H9 (cell line): ENCODE results near the gene HDGFL3. TPM values are rescaled to one million over a fixed set of nuclear protein-coding genes. Genes with fewer than 3 reads are reported as not detected.

ENCODE experiments used
- DNase-seq: peaks from one replicate; pipeline ENCODE4 v3.0.0-alpha.2; 2017
- H2AFZ ChIP-seq: one replicate; pipeline ENCODE4 v1.6.1; 2013; ENCODE audit warnings: mild to moderate bottlenecking, low read length, control low read depth, moderate library complexity
- H2AK5ac ChIP-seq: 2 replicates; pipeline ENCODE4 v1.6.1; 2013; ENCODE audit warnings: low read length, control low read depth, mixed read lengths; ENCODE audit not compliant: insufficient read length
- H2BK120ac ChIP-seq: one replicate; pipeline ENCODE4 v1.6.1; 2013; ENCODE audit warnings: low read depth, mild to moderate bottlenecking, low read length, control low read depth, inconsistent platforms; ENCODE audit not compliant: poor library complexity, severe bottlenecking
- H2BK12ac ChIP-seq: 2 replicates; pipeline ENCODE4 v1.6.1; 2013; ENCODE audit warnings: low read length, control low read depth, mixed read lengths, low read depth; ENCODE audit not compliant: insufficient read length
- H2BK15ac ChIP-seq: 2 replicates; pipeline ENCODE4 v1.6.1; 2013; ENCODE audit warnings: low read depth, low read length, control low read depth
- H2BK20ac ChIP-seq: one replicate; pipeline ENCODE4 v1.6.1; 2013; ENCODE audit warnings: low read depth, mild to moderate bottlenecking, low read length, control low read depth, inconsistent platforms; ENCODE audit not compliant: poor library complexity, severe bottlenecking
- H2BK5ac ChIP-seq: 2 replicates; pipeline ENCODE4 v1.6.1; 2013; ENCODE audit warnings: low read length, control low read depth, mixed read lengths; ENCODE audit not compliant: insufficient read length
- H3K14ac ChIP-seq: 2 replicates; pipeline ENCODE4 v1.6.1; 2013; ENCODE audit warnings: low read length, control low read depth; ENCODE audit not compliant: insufficient read depth
- H3K18ac ChIP-seq: 2 replicates; pipeline ENCODE4 v1.6.1; 2013; ENCODE audit warnings: low read depth, mild to moderate bottlenecking, mixed read lengths, low read length, control low read depth; ENCODE audit not compliant: insufficient read length
- H3K23ac ChIP-seq: 2 replicates; pipeline ENCODE4 v1.6.1; 2013; ENCODE audit warnings: low read length, control low read depth, mixed read lengths, low read depth; ENCODE audit not compliant: insufficient read length
- H3K23me2 ChIP-seq: 2 replicates; pipeline ENCODE4 v1.6.1; 2013; ENCODE audit warnings: low read depth, mild to moderate bottlenecking, mixed read lengths, low read length, control low read depth; ENCODE audit not compliant: insufficient read length, poor library complexity, severe bottlenecking
- H3K27ac ChIP-seq: 2 replicates; pipeline ENCODE4 v1.5.1; 2013; ENCODE audit warnings: low read length, control low read depth, mixed read lengths, low read depth; ENCODE audit not compliant: insufficient read length
- H3K27me3 ChIP-seq: 2 replicates; pipeline ENCODE4 v1.6.1; 2013; ENCODE audit warnings: low read length, control low read depth, inconsistent platforms; ENCODE audit not compliant: insufficient read depth
- H3K4ac ChIP-seq: 2 replicates; pipeline ENCODE4 v1.6.1; 2013; ENCODE audit warnings: low read depth, mild to moderate bottlenecking, control low read depth, inconsistent platforms, low read length, moderate library complexity
- H3K4me1 ChIP-seq: 2 replicates; pipeline ENCODE4 v1.6.1; 2013; ENCODE audit warnings: low read length, control low read depth, inconsistent platforms; ENCODE audit not compliant: insufficient read depth
- H3K4me2 ChIP-seq: 2 replicates; pipeline ENCODE4 v1.6.1; 2013; ENCODE audit warnings: low read length, control low read depth, mixed read lengths; ENCODE audit not compliant: insufficient read length, insufficient read depth
- H3K56ac ChIP-seq: 2 replicates; pipeline ENCODE4 v1.6.1; 2013; ENCODE audit warnings: low read depth, mild to moderate bottlenecking, mixed read lengths, low read length, control low read depth; ENCODE audit not compliant: insufficient read length
- H3K79me1 ChIP-seq: 2 replicates; pipeline ENCODE4 v1.6.1; 2013; ENCODE audit warnings: low read depth, mild to moderate bottlenecking, moderate library complexity, low read length, control low read depth, inconsistent platforms; ENCODE audit not compliant: insufficient read depth, poor library complexity, severe bottlenecking
- H3K79me2 ChIP-seq: 2 replicates; pipeline ENCODE4 v1.6.1; 2013; ENCODE audit warnings: low read length, control low read depth, inconsistent platforms; ENCODE audit not compliant: insufficient read depth
- H3K9ac ChIP-seq: 2 replicates; pipeline ENCODE4 v1.6.1; 2013; ENCODE audit warnings: low read length, control low read depth, mixed read lengths; ENCODE audit not compliant: insufficient read length; ENCODE audit errors: extremely low read depth
- H3K9me3 ChIP-seq: one replicate; pipeline ENCODE4 v1.6.1; 2013; ENCODE audit warnings: low read depth, low read length, inconsistent platforms; ENCODE audit not compliant: control insufficient read depth
- H3T11ph ChIP-seq: one replicate; pipeline ENCODE4 v1.6.1; 2013; ENCODE audit warnings: mild to moderate bottlenecking, low read length, control low read depth, inconsistent platforms
- H4K20me1 ChIP-seq: one replicate; pipeline ENCODE4 v1.6.1; 2013; ENCODE audit not compliant: control insufficient read depth, insufficient read length, insufficient read depth
- H4K5ac ChIP-seq: 2 replicates; pipeline ENCODE4 v1.6.1; 2013; ENCODE audit warnings: low read depth, mild to moderate bottlenecking, mixed read lengths, low read length, control low read depth; ENCODE audit not compliant: insufficient read length
- H4K8ac ChIP-seq: replicated peaks from 2 replicates; pipeline ENCODE4 v1.6.1; 2013; ENCODE audit warnings: low read length, control low read depth, mixed read lengths, low read depth; ENCODE audit not compliant: insufficient read length
- H4K91ac ChIP-seq: 2 replicates; pipeline ENCODE4 v1.6.1; 2013; ENCODE audit warnings: low read depth, mild to moderate bottlenecking, moderate library complexity, mixed read lengths, low read length, control low read depth; ENCODE audit not compliant: insufficient read length
- H3K27ac Mint-ChIP-seq, 3 experiments: 2 replicates in 2 of 3; 3 replicates in 1 of 3; pipeline ENCODE4 v1.8.0; 2020 to 2021; ENCODE audit warnings: mixed read lengths in 3 of 3, mild to moderate bottlenecking in 1 of 3, moderate library complexity in 1 of 3
- H3K27me3 Mint-ChIP-seq: 2 replicates; pipeline ENCODE4 v1.8.0; 2021; ENCODE audit warnings: low read depth, mild to moderate bottlenecking, moderate library complexity, mixed read lengths
- H3K36me3 Mint-ChIP-seq, 3 experiments: 2 replicates in 2 of 3; 3 replicates in 1 of 3; pipeline ENCODE4 v1.8.0; 2020 to 2021; ENCODE audit warnings: low read depth in 3 of 3, mixed read lengths in 3 of 3; ENCODE audit not compliant: insufficient read depth in 1 of 3
- H3K4me1 Mint-ChIP-seq, 2 experiments: 2 replicates each; pipeline ENCODE4 v1.8.0; 2020; ENCODE audit warnings: mixed read lengths in 2 of 2
- H3K4me3 Mint-ChIP-seq, 2 experiments: 2 replicates in 1 of 2; 3 replicates in 1 of 2; pipeline ENCODE4 v1.8.0; 2020 to 2021; ENCODE audit warnings: mild to moderate bottlenecking in 2 of 2, mixed read lengths in 2 of 2, moderate library complexity in 1 of 2
- H3K9me3 Mint-ChIP-seq, 2 experiments: 2 replicates in 1 of 2; 3 replicates in 1 of 2; pipeline ENCODE4 v1.8.0; 2020; ENCODE audit warnings: mild to moderate bottlenecking in 2 of 2, mixed read lengths in 2 of 2, moderate library complexity in 1 of 2
- WGBS: extraction: QIAGEN DNeasy Blood & Tissue Kit; methylation state at CpG from one replicate; pipeline ENCODE4 v1.1.7; 2013; ENCODE audit warnings: missing lambda C conversion rate, low lambda C conversion rate, mixed read lengths; ENCODE audit not compliant: insufficient read length; ENCODE audit errors: extremely low coverage; 5-methylcytosine and 5-hydroxymethylcytosine counted together
- total RNA-seq: library from RNA; stranded (reverse); gene quantifications from 2 replicates; pipeline ENCODE4 v1.2.1, GENCODE V29; 2021
- TF ChIP-seq, protein P1 (sequence below): fragments of 200-600 bp; sonication (generic); conservative IDR thresholded peaks from 3 replicates; pipeline ENCODE4 v1.8.0; 2021; ENCODE audit warnings: antibody characterized with exemption, mild to moderate bottlenecking

HDGFL3 gene
- total RNA-seq, 1 experiment from 2014 or later, result 120 TPM

DNA sequence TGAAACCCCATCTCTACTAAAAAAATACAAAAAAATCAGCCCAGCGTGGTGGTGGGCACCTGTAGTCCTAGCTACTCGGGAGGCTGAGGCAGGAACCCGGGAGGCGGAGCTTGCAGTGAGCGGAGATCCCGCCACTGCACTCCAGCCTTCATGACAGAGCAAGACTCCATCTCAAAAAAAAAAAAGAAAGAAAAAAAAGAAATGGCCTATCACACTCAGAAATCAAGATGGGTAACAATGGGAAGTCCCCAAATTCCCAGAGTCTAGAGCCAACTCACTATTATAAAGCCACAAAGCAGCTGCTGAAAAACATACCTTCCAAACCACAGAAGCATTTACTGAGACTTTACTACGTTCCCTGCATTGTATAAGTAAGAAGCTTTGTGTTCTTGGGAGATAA is 7.5 kb downstream of the HDGFL3 start:
- H3K14ac ChIP-seq, result no peak overlapping the region
- no peak overlapping the region for H2BK5ac ChIP-seq
- H3K79me1 ChIP-seq, result no peaks in the 10 kb centered on the region
- no CpG with 5 or more reads among the region's 7 CpGs for WGBS
- H2AK5ac ChIP-seq, result no peak overlapping the region
- H3K79me2 ChIP-seq, result peaks cover 27% of the 10 kb centered on the region; the same call in 1 of the 2 replicates
- no peak overlapping the region for H2AFZ ChIP-seq
- H3K9ac ChIP-seq, result no peak overlapping the region
- Mint-ChIP-seq H3K4me1 (peaks cover 36 to 44% of the 10 kb centered on the region in 2 experiments), H3K27me3 (no peaks in the 10 kb centered on the region), H3K36me3 (peaks cover 3 to 6% (median 5%) of the 10 kb centered on the region in 3 experiments; a peak in 3 of 7 replicates), H3K27ac (no peak overlapping the region), H3K4me3 (no peak overlapping the region), H3K9me3 (no peaks in the 10 kb centered on the region)
- H4K91ac ChIP-seq, result no peak overlapping the region
- TF ChIP-seq, protein P1, sequence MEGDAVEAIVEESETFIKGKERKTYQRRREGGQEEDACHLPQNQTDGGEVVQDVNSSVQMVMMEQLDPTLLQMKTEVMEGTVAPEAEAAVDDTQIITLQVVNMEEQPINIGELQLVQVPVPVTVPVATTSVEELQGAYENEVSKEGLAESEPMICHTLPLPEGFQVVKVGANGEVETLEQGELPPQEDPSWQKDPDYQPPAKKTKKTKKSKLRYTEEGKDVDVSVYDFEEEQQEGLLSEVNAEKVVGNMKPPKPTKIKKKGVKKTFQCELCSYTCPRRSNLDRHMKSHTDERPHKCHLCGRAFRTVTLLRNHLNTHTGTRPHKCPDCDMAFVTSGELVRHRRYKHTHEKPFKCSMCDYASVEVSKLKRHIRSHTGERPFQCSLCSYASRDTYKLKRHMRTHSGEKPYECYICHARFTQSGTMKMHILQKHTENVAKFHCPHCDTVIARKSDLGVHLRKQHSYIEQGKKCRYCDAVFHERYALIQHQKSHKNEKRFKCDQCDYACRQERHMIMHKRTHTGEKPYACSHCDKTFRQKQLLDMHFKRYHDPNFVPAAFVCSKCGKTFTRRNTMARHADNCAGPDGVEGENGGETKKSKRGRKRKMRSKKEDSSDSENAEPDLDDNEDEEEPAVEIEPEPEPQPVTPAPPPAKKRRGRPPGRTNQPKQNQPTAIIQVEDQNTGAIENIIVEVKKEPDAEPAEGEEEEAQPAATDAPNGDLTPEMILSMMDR, result no peak
- no peaks in the 10 kb centered on the region for H3K23me2 ChIP-seq
- no peak overlapping the region for H2BK12ac ChIP-seq
- H3K56ac ChIP-seq, result no peak overlapping the region
- H4K5ac ChIP-seq, result no peak overlapping the region
- no peaks in the 10 kb centered on the region for H3K27me3 ChIP-seq
- no peak overlapping the region for H2BK120ac ChIP-seq
- no peak overlapping the region for H2BK15ac ChIP-seq
- no peak overlapping the region for H4K8ac ChIP-seq
- no peak for DNase-seq
- H3K18ac ChIP-seq, result no peak overlapping the region
- no peaks in the 10 kb centered on the region for H3K9me3 ChIP-seq
- no peaks in the 10 kb centered on the region for H4K20me1 ChIP-seq
- no peak overlapping the region for H3K27ac ChIP-seq
- no peak overlapping the region for H3K4me2 ChIP-seq
- no peak overlapping the region for H3T11ph ChIP-seq
- H2BK20ac ChIP-seq, result no peak overlapping the region
- H3K23ac ChIP-seq, result no peak overlapping the region
- H3K4me1 ChIP-seq, result no peaks in the 10 kb centered on the region; the same call in 1 of the 2 replicates
- no peak overlapping the region for H3K4ac ChIP-seq
